ENCODE measurements around the gene ZNF407.
"Not testable (repeated sequence)": the region's sequence is repeated elsewhere in the genome, so short reads cannot be mapped to it uniquely, and the experiment has no call there.

ZNF407 gene

DNA sequence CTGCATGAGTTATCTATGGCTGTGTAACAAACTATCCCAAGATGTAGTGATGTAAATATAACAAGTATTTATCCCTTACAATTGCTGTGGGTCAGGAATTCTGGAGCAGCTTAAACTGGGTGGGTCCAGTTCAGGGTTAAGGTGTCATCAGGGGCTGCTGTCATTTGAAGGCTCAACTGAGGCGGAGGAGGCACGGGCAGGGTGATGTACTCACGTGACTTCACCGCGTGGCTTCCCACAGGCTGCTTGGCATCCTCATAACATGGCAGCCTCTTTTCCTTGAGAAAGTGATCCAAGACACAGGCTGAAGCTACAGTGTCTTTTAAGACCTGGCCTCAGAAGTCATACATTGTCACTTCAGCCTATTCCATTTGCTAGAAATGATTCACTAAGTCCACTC, 485.5 kb downstream of the ZNF407 start:
- DNase-seq: no peak

DNA sequence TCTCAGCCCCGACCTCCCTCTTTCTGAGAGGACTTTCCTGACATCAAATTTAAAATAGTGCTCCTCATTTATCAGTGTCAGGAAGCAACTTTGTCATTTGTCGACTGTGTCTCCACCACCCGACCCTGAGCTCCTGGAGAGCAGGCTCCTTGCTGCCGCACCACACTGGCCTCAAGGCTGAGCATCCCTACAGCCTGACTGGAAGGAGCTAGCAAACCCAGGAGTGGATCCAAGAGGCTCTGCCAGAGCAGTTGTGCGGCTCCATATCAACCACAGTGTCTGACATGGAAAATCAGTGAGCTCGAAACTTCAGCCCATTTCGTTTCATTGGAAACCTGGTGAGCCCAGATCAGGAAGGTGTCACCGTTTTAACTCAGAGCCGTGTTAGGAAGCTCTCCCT, 486.1 kb downstream of the ZNF407 start:
- DNase-seq: no peak

DNA sequence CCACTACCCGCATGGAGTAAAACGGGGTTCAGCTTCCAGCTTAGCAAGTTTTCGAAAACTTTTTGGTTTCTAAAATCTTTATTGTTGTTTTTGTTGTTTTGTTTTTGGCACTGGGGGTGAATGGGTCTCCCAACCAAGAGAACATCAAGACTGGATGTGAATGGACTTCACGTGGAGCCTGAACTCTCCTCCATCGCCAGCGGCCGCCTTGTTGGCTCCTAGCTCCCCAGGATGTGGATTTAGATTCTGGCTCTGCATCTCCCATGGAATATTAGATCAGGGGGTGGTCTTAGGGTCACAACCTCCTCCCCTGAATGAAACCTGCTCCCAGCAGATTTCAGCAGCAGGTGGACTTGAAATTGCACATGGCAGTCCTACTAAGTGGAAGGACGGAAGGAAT, 488.0 kb downstream of the ZNF407 start:
- DNase-seq: not testable (repeated sequence)

DNA sequence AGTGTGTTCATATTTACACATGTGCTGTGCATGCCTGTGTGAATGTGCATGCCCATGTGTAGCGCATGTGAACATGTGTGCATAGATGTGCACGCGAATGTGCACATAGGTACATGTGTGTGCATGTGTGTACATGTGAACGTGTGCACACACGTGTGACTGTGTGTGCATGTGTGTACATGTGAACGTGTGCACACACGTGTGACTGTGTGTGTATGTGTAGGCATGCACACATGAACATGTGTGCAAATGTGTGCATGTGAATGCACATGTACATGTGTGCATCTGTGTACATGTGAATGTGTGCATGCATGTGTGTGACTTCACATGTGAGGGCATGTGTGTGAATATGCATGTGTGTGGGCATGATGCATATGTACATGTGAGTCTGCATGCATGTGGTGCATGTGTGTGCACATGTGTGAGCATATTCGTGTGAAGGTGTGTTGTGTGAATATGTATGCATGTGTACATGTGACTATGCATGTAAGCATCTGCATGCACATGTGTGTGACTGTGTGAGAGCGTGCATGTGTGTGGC, 488.9 kb downstream of the ZNF407 start:
- DNase-seq: no peak

DNA sequence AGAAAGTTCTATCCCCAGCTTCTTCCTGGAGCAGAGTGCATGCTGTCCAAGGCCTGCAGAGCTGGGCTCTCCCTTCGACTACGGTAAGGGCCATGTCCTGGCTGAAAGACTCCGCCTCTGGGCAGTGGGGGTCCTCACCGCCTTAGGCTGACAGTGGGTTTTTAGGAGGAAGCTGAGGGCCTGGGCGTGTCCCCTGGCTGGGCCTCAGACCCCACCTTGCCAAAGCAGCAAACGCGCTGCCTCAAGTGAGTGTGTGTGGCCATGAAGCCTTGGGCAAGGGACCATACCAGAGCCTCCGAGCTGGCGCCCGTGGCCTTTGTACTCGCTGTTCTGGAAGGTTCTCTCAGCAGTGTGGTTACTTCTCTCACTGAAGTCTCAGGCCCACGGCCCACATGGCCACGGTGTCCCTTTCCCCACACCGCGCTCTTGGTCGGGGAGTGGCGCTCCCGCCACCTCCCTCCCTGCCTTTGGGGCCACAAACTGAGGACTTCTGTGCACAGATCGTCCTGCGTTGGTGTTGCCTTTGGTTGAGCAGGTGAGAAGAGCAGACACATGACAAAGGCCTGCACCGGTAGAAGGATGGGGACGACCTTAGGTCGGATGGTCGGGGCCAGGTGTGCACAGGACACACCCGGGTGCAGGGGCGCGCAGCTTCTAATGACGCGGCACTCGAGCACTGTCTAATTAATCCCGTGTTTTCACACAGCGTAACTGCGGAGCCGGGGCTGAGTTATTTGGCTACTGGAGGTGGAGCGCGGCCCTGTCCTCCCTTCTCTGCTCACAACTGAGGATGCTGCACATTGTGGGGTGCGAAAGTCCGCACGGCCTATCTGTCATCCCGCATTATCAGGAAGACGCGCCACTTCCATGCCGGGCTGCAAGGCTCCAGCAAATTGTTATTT, 489.7 kb downstream of the ZNF407 start:
- DNase-seq: no peak

DNA sequence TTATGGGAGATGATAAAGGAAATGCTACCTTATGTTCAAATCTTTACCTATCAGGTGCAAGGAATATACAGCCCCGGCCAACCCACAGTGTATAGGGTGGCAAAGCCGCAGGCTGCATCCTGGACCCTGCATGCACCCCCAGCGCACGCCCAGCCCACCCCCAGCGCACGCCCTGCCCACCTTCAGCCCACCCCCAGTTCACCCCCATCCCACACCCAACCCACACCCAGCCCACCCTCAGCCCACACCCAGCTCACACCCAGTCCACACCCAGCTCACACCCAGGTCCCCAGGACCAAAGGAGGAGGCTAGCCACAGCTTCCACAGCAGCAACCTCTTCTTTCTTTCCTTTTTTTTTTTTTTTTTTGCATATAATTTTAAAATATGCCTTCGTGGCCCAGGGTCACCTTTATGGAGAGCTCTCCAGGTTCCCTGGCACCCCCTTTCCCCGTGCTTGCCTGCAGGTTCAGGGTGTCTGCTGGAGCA, 490.4 kb downstream of the ZNF407 start:
- DNase-seq: no peak

DNA sequence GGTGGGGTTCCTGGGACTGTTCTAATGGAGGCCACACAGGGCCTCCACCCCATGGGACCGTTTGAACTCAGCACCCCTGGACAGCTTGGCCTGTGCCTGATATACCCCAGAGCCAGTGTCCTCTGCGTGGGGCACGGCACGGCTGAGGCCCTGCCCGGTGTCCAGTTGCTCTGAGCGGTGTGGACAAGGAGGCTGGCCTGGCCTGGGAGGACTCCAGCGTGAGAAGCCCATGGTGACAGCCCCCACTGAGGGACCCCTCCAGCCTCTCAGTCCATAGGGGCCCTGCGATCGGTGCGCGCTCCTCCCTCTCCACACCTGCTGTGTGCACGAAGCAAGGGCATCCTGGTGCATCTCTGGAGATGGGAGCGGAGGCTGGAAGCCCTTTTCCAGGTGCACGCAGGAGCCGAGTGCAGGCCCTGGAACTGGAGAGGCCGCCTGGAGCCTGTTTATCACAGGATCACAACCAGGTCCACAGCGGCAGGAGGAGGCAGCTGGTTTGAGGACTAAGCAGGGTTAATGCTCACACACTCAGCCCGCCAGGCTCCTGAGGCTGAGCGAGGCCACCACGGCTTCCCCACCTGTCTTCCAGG, 491.0 kb downstream of the ZNF407 start:
- no peak for DNase-seq

DNA sequence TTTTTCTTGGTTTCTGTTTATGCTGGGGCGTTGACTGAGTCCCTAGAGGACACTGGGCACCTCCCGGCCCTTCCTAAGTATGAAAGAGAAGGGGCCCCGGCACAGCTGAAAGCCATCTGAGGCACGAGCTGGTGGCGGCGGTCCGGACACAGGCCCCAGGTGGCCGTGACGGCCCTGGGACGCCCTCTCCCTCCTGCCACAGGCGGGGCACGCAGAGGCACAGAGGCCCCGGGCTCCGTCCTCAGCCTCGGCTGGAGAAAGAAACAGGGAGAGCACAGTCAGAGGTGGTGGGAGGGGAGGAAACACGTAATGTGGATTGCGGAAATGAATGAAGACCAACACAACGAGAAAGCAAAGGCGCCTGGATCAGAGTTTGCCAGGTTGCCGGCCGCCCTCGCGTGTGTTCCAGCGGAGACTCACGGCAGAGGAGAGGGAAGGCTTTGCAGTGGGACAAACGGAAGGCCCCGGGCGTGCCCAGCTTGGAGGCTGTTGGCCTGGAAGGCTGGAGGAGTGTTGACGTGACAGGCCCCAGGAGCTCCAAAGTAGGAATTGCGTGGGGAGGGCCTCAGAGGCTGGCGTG, 492.2 kb downstream of the ZNF407 start:
- no peak for DNase-seq

DNA sequence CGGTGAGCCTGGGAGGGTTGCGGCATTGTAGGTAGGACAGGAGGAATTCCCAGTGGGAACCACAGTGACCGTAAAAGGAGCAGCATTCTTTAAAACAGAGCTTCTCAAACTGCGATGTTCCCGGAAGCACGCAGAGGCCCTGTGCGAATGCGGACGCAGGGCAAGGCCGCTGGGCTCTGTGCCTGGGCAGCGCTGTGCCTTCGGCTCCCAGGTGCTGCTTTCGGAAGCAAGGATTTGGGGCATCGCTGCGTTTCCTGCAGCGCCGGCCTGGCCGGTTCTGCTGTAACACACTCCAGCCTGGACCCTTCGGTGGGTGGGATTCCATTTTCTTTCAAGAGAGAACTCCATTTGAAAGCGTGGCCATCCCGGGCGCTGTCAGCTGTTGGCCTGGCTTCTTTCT, 492.7 kb downstream of the ZNF407 start:
- DNase-seq: no peak

DNA sequence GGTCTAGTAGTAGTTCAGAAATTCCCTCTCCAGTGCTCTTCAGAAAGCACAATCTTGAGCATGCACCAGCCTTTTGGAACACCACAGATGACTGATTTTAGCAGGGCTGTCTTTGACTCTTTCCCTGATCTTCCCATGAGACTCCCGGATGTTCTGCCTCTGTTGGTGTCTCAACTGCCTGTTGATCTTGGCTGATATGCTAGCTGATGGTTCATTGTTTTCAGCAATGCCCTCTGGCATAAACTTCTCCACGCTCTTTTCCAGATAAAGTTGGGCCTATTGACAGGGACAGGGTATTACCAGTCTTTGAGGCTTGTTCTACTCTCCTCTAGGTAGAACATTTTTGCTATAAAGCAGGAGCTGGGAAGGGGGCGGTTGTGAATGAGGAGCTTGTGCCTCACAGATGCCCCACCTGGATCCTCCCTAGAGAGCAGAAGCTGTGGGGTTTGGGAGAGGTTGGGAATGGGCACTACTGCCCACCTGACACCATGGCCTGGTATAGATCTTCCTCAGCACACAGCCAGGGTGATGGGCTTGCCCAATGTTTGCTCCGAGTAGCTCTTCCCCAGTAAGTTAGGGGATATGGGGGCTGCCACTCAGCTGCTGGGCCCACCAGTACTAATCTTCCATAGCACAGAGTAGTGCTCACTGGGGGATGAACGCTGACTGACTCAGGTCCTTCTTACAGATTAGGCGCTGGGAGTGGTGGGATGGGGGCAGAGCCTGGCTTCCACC, 500.0 kb downstream of the ZNF407 start:
- DNase-seq: no peak

DNA sequence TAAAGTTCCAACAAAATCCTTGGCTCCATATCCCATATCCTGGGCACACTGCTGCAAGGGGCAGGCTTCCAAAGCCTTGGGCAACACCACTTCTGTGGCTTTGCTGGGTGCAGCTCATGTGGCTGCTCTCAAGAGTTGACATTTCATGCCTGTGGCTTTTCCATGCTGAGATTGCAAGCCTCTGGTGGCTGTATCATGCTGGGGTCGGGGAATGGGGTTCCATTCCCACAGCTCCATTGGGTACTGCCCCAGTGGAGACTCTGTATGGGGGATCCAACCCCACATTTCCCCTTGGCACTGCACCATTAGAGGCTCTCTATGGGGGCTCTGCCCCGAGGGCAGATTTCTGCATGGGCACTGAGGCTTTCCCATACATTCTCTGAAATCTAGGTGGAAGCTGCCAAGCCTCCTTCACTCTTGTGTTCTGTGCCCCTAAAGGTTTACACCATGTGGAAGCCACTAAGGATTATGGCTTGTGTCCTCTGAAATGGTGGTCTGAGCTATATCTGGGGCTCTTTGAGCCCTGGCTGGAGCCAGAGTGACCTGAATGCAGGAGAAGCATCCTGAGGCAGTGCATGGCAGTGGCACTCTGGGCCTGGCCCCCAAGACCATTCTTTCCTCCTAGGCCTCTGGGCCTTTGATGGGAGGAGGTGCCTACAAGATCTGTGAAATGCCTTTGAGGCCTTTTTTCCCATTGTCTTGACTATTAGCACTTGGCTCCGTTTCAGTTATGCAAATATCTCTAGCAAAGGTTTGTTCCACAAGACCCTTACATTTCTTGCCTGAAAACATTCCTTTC, 503.4 kb downstream of the ZNF407 start:
- no peak for DNase-seq

DNA sequence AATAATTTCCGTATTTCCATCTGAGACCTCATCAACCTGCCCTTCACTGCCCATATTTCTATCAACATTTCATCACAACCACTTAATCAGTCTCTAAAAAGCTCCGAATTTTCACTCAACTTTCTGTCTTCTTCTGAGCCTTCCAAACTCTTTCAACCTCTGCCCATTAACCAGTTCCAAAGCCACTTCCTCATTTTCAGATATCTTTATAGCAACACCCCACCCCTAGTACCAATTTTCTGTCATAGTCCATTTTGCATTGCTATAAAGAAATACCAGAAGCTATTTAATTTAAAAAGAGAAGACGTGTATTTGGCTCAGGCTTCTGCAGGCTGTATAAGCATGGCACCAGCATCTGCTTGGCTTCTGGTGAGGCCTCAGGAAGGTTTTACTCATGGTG, 504.2 kb downstream of the ZNF407 start:
- DNase-seq: no peak

DNA sequence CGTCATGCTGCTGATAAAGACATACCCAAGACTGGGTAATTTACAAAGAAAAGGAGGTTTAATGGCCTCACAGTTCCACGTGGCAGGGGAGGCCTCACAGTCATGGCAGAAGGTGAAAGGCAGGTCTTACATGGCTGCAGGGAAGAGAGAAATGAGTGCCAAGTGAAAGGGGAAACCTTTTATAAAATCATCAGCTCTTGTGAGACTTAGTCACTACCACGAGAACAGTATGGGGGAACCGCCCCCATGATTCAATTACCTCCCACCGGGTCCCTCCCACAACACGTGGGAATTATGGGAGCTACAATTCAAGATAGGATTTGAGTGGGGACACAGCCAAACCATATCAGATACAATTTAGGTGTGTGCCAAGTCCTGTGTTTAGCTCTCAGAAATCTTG, 506.4 kb downstream of the ZNF407 start:
- DNase-seq: not testable (repeated sequence)

DNA sequence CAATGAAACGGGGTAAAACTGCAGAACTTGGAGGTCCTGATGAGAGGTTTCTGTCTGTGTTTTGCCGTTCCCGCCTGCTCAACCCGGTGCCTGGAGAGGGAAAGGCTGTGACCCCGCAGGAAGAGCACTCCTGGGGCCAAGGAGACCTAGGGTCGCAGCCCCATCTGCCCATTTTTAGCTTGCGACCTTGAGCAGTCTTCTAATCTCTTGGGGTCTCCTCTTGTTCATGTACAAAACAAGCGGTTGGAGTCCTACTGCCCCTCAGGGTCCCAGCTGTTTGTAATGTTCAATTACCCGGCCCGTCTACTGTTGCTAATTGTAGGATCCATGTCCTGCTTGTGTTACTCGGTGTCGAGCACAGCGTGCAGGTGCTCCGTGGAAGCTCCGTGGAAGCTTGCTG, 506.8 kb downstream of the ZNF407 start:
- no peak for DNase-seq

DNA sequence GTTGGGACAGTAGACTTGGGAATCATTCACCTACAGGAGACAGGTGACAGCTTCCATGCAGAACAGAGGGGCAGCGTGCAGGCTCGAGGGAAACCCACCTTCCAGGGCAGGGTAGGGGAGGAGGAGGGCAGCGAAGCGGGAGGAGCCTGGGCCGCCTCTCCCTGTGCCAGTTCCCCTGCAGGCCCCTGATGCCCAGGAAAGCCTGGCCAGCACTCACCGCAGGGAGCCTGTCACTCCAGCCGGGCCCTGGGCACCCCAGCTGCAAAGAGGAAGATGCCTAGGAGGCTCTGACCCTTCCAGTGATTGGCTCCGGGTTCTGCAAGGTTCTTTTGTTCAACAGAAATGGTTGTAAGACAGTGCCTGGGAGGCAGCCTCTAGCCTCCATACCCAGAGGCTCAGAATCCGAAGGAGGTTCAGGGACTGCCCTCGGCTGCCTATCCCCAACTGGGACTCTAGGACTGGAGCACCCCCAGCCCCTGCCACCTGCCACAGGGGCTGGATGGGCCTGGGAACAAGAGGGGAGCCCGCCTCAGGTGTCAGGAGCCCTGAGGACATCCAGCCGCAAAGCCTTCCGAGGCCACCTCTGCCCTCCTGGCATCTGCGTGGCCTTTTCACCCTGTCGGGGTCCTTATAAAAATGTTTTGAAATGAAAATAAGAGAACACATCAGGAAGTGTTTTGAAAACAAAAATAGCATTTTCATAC, 508.0 kb downstream of the ZNF407 start:
- no peak for DNase-seq

DNA sequence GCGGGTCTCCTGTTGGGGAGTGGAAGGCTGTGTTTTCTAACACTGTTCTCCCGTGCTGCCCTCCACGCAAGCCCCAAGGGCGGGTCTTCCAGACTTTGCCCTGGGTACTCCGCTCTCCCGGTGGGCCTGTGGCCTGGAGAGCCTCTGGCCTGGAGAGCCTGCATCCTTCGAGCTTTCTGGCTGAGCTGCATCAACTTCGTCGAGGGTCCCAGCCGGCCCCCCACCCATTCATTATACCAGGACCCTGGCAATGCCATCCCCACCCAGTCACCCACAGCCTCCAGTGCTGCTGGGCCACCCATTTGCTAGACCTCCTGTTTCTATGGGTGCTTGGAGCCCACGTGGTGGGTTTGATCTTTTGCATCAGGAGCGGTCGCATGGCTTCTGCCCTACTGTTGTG, 509.1 kb downstream of the ZNF407 start:
- DNase-seq: no peak

DNA sequence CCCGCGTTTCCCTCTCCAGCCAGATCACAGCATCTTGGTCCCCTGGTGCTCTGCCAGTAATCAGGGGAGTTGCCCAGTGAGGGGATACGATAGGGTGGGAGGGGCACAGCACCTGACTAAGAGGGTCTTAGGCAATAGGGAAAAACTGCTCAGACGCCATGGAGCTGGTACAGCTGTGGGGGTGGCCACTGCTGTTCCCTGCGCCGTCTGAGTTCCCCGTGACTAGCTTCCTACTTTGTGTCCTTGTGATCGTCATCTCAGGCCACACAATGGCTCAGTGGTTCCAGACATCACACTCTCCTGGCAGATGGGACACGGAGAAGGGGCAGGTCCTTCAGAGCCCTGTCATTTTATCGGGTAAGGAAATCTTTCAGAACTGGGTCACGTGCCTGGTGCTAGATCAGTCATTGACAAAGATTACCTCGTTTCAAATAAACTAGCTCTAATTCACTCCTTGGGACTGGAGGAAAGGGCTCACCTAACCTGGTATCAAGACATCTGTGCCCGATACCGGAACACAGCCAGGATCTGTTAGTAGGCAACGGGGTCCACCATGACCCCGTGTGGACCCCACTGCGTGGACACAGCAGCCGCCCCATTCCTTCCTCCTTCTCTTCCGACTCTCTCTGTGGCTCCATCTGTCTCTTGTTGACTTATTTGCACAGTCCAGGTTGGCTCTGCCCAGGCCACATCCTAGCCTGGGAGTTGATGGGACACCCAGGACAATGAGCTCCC, 509.7 kb downstream of the ZNF407 start:
- no peak for DNase-seq

DNA sequence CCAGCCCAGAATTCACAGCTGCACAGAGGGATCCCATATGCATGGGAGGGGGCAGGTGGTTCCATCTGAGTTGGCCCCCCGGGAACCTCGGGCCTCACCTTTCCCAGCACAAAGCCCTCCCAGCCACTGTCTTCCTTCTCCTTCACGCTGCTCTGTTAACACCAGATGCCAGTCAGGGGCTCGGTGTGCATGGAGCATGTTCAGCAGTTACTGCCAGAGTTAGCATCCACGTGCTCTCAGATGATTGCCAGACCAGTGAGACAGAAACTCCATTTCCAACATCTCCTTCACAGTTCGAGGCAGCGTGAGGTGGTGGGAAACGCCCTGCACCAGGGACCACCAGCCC, 510.2 kb downstream of the ZNF407 start:
- DNase-seq: no peak

DNA sequence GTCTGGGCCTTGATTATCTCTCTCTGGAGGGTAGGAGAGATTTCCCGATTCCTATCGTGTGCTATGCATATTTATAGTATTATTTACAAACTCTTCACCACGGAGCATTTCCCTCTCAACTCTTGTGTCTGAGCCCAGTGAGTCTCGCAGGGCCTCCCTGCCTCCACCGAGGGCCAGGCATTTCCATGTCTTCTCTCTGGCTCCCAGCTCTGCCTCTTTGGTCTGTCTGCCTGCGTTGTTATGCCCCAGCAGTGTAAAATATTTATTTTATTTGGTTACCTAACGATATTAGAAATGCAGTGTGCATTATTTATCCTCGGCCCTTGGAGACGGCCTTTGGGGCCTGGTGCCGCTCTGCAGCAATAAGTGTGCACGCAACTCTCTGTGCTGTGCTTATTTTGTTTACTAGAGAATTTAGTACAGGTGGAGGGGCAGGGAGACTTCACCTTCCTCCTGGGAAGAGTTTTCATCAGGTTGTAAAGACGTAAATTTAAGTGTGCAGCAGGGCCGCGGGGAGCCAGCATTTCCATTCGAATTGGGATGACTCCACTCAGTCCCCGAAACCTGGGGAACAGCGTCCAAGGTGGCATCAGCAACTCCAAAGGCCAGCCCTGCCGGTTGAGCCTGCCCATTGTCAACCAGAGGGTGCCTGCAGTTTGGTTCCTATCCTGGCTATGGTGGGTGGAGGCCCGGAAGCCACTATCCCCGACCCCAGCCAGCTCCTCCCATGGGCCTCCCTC, 511.1 kb downstream of the ZNF407 start:
- DNase-seq: no peak

DNA sequence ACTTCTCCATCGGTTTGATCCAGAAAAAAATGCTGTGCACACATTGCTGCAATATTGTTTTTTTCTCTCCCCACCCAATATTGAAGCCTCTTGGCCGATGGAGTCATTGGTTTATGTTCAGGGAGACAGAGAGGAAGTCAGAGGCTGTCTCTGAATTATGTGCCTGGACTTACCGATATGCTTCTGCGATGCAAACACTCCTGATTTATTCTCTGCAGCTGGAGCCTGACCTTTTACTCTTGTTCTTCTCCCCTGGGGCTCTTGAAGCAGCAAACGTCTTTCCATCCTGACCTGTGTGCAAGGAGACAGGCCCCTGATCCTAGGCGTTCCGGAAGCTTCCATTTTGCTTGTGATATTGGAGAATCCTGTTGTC, 511.6 kb downstream of the ZNF407 start:
- no peak for DNase-seq

Measured in DMS 273 treated with DMSO at 0.1 percent for 48 hours (cell line).